Cardiac muscle cell (in vitro differentiated cells and primary cell): Measurements from ENCODE around the gene GPX8. TPM values are rescaled to one million over a fixed set of nuclear protein-coding genes. Genes with fewer than 3 reads are reported as not detected.

Experiments used
- DNase-seq, 2 donors: peaks; one replicate each; pipeline versions ENCODE4 v3.0.0 to v3.0.0-alpha.2; 2010 to 2017; ENCODE audit warnings: low read depth in 1 of 2, low spot score in 1 of 2
- H3K27ac ChIP-seq: fragments of 200-600 bp; sonication (generic); 2 replicates; pipeline ENCODE4 v1.5.1; 2016
- H3K27me3 ChIP-seq: fragments of 200-600 bp; sonication (generic); 2 replicates; pipeline ENCODE4 v1.6.0; 2016; ENCODE audit warnings: control low read depth
- H3K36me3 ChIP-seq: fragments of 200-600 bp; sonication (generic); 2 replicates; pipeline ENCODE4 v1.5.1; 2016; ENCODE audit warnings: control low read depth
- H3K4me1 ChIP-seq: fragments of 200-600 bp; sonication (generic); 2 replicates; pipeline ENCODE4 v1.8.1; 2017; ENCODE audit warnings: low read depth, mild to moderate bottlenecking, mixed run types
- H3K4me3 ChIP-seq: fragments of 200-600 bp; sonication (generic); 2 replicates; pipeline ENCODE4 v1.5.1; 2016; ENCODE audit warnings: mild to moderate bottlenecking
- H3K9me3 ChIP-seq: fragments of 200-600 bp; sonication (generic); 2 replicates; pipeline ENCODE4 v1.5.1; 2017; ENCODE audit warnings: low read depth, mild to moderate bottlenecking, control low read depth
- CTCF ChIP-seq: IDR thresholded peaks from 2 replicates; pipeline ENCODE4 v1.5.1; 2012; ENCODE audit warnings: low read depth, mild to moderate bottlenecking, low read length
- polyA plus RNA-seq: library from polyadenylated mRNA; unstranded; fragments of >200 nt; fragmentation: Nextera tagmentation; extraction: Ambion mirVana; gene quantifications from 2 replicates; pipeline ENCODE4 v1.2.1, GENCODE V29; 2016
- total RNA-seq: library from RNA; depleted of rRNA; stranded (reverse); fragments of >200 nt; gene quantifications from 2 replicates; pipeline ENCODE4 v1.2.3, GENCODE V29; 2016

The GPX8 gene
- total and polyA plus RNA-seq, 2 experiments from 2014 or later: 44.5 to 68.5 TPM

- no peak overlapping the region for H3K27ac ChIP-seq
- no peaks in the 10 kb centered on the region for H3K36me3 ChIP-seq
- H3K9me3 ChIP-seq: no peaks in the 10 kb centered on the region
- H3K4me1 ChIP-seq: no peaks in the 10 kb centered on the region
- DNase-seq: no peak
- H3K27me3 ChIP-seq: no peaks in the 10 kb centered on the region
- no peak overlapping the region for H3K4me3 ChIP-seq
- no peak for TF ChIP-seq CTCF
These were observed 13.9 kb upstream of the GPX8 start for GRCh38 chr5:55146080-55146479.

- H3K4me3 ChIP-seq: no peak overlapping the region
- no peaks in the 10 kb centered on the region for H3K36me3 ChIP-seq
- H3K9me3 ChIP-seq: no peaks in the 10 kb centered on the region
- H3K4me1 ChIP-seq: no peaks in the 10 kb centered on the region
- H3K27ac ChIP-seq: no peak overlapping the region
- TF ChIP-seq CTCF: peak; percentile 98
- peak; percentile 89 to 90 for DNase-seq
- H3K27me3 ChIP-seq: no peaks in the 10 kb centered on the region
These were observed 13.3 kb upstream of the GPX8 start for GRCh38 chr5:55146543-55147151.

GRCh38 chr5:55149308-55149795, 10.6 kb upstream of the GPX8 start:
- H3K4me1 ChIP-seq: no peaks in the 10 kb centered on the region
- TF ChIP-seq CTCF: no peak
- no peak overlapping the region for H3K4me3 ChIP-seq

GRCh38 chr5:55151923-55152842, 7.8 kb upstream of the GPX8 start:
- no peaks in the 10 kb centered on the region for H3K4me1 ChIP-seq
- TF ChIP-seq CTCF: no peak
- peak in 1 of 2 donors; percentile 44 for DNase-seq
- no peaks in the 10 kb centered on the region for H3K36me3 ChIP-seq
- no peaks in the 10 kb centered on the region for H3K9me3 ChIP-seq
- no peaks in the 10 kb centered on the region for H3K27me3 ChIP-seq
- no peak overlapping the region for H3K27ac ChIP-seq
- H3K4me3 ChIP-seq: no peak overlapping the region

More at GRCh38 chr5:55149308-55149795, 10.6 kb upstream of the GPX8 start:
- Histone ChIP-seq H3K27ac (no peak overlapping the region), H3K9me3 (no peaks in the 10 kb centered on the region), H3K36me3 (no peaks in the 10 kb centered on the region), H3K27me3 (no peaks in the 10 kb centered on the region)
- no peak for DNase-seq

GRCh38 chr5:55154873-55155272, 5.1 kb upstream of the GPX8 start:
- no peaks in the 10 kb centered on the region for H3K27me3 ChIP-seq
- H3K4me3 ChIP-seq: no peak overlapping the region
- no peaks in the 10 kb centered on the region for H3K9me3 ChIP-seq
- no peaks in the 10 kb centered on the region for H3K4me1 ChIP-seq
- no peak overlapping the region for H3K27ac ChIP-seq
- no peaks in the 10 kb centered on the region for H3K36me3 ChIP-seq
- no peak for TF ChIP-seq CTCF
- peak in 1 of 2 donors; percentile 73 for DNase-seq
